Astrocyte (in vitro differentiated cells and primary cell): ENCODE measurements around the gene NR5A1. TPM values are rescaled to one million over a fixed set of nuclear protein-coding genes. Genes with fewer than 3 reads are reported as not detected.

Experiments used
- DNase-seq: peaks from one replicate; pipeline ENCODE4 v3.0.0-alpha.2; 2010; ENCODE audit warnings: low read depth
- FAIRE-seq: peaks from 2 replicates; lab custom pipeline; 2011; peaks lifted over from hg19 to GRCh38; lab: Jason Lieb, UNC
- H2AFZ ChIP-seq: 2 replicates; pipeline ENCODE4 v1.6.0; 2012; ENCODE audit warnings: low read depth, low read length, inconsistent platforms
- H3K27ac ChIP-seq: 2 replicates; pipeline ENCODE4 v1.5.1; 2011; ENCODE audit warnings: low read depth, low read length, inconsistent platforms
- H3K27me3 ChIP-seq: 2 replicates; pipeline ENCODE4 v1.6.0; 2011; ENCODE audit warnings: low read length, inconsistent platforms; ENCODE audit not compliant: insufficient read depth
- H3K36me3 ChIP-seq: 2 replicates; pipeline ENCODE4 v1.5.1; 2011; ENCODE audit warnings: low read length, inconsistent platforms; ENCODE audit not compliant: insufficient read depth
- H3K4me1 ChIP-seq: 2 replicates; pipeline ENCODE4 v1.5.1; 2011; ENCODE audit warnings: low read length, inconsistent platforms; ENCODE audit not compliant: insufficient read depth
- H3K4me2 ChIP-seq: 2 replicates; pipeline ENCODE4 v1.6.0; 2012; ENCODE audit warnings: low read length, inconsistent platforms
- H3K4me3 ChIP-seq: 2 replicates; pipeline ENCODE4 v1.5.1; 2011; ENCODE audit warnings: low read depth, mild to moderate bottlenecking, low read length, inconsistent platforms; ENCODE audit not compliant: insufficient read depth
- H3K79me2 ChIP-seq: 2 replicates; pipeline ENCODE4 v1.6.0; 2012; ENCODE audit warnings: mild to moderate bottlenecking, low read length, inconsistent platforms; ENCODE audit not compliant: insufficient read depth
- H3K9ac ChIP-seq: 2 replicates; pipeline ENCODE4 v1.6.0; 2012; ENCODE audit warnings: mild to moderate bottlenecking, low read length, inconsistent platforms
- H3K9me3 ChIP-seq: 2 replicates; pipeline ENCODE4 v1.5.1; 2012; ENCODE audit warnings: low read depth, mild to moderate bottlenecking, low read length, inconsistent platforms; ENCODE audit not compliant: insufficient read depth
- H4K20me1 ChIP-seq: 2 replicates; pipeline ENCODE4 v1.6.0; 2012; ENCODE audit warnings: low read length, inconsistent platforms; ENCODE audit not compliant: insufficient read depth
- H3K27ac Mint-ChIP-seq: one replicate; pipeline ENCODE4 v1.8.0; 2021; ENCODE audit warnings: mild to moderate bottlenecking, mixed read lengths; ENCODE audit not compliant: unreplicated experiment
- H3K27me3 Mint-ChIP-seq: one replicate; pipeline ENCODE4 v1.8.0; 2021; ENCODE audit warnings: low read depth, mixed read lengths; ENCODE audit not compliant: unreplicated experiment
- H3K36me3 Mint-ChIP-seq: one replicate; pipeline ENCODE4 v1.8.0; 2021; ENCODE audit warnings: low read depth, mixed read lengths; ENCODE audit not compliant: unreplicated experiment
- H3K4me1 Mint-ChIP-seq: one replicate; pipeline ENCODE4 v1.8.0; 2021; ENCODE audit warnings: low read depth, mixed read lengths; ENCODE audit not compliant: unreplicated experiment
- H3K4me3 Mint-ChIP-seq: one replicate; pipeline ENCODE4 v1.8.0; 2021; ENCODE audit warnings: mild to moderate bottlenecking, moderate library complexity, mixed read lengths; ENCODE audit not compliant: unreplicated experiment
- H3K9me3 Mint-ChIP-seq: one replicate; pipeline ENCODE4 v1.8.0; 2021; ENCODE audit warnings: mild to moderate bottlenecking, mixed read lengths; ENCODE audit not compliant: unreplicated experiment
- CTCF ChIP-seq: IDR thresholded peaks from 2 replicates; pipeline ENCODE4 v1.5.1; 2011; ENCODE audit warnings: low read depth, mild to moderate bottlenecking, inconsistent platforms, low read length, moderate library complexity; ENCODE audit not compliant: insufficient read depth
- EZH2 ChIP-seq: IDR thresholded peaks from 2 replicates; pipeline ENCODE4 v1.6.1; 2012; ENCODE audit warnings: mild to moderate bottlenecking, low read length, inconsistent platforms; ENCODE audit not compliant: insufficient read depth
- total RNA-seq: library from RNA; stranded (reverse); gene quantifications from 2 replicates; pipeline ENCODE4 v1.2.1, GENCODE V29; 2021

The NR5A1 gene
- total RNA-seq, 1 donor from 2014 or later = not detected

- no peaks in the 10 kb centered on the region for H3K36me3 Mint-ChIP-seq
- no peak overlapping the region for H3K9ac ChIP-seq
- no peaks in the 10 kb centered on the region for H4K20me1 ChIP-seq
- H3K27me3 ChIP-seq = peaks cover 7% of the 10 kb centered on the region
- no peaks in the 10 kb centered on the region for H3K9me3 ChIP-seq
- H3K9me3 Mint-ChIP-seq = peaks cover 3% of the 10 kb centered on the region
- H3K27me3 Mint-ChIP-seq = peaks cover 36% of the 10 kb centered on the region
- FAIRE-seq (no peak), DNase-seq (no peak)
- H3K4me3 Mint-ChIP-seq = no peak overlapping the region
- H3K4me1 Mint-ChIP-seq = no peaks in the 10 kb centered on the region
- H3K4me2 ChIP-seq = no peak overlapping the region
- no peak overlapping the region for H3K27ac ChIP-seq
- no peak overlapping the region for H2AFZ ChIP-seq
- H3K4me1 ChIP-seq = no peaks in the 10 kb centered on the region
- H3K79me2 ChIP-seq = no peaks in the 10 kb centered on the region
- H3K36me3 ChIP-seq = no peaks in the 10 kb centered on the region
- TF ChIP-seq EZH2 (no peak), CTCF (no peak)
- no peak overlapping the region for H3K4me3 ChIP-seq
- H3K27ac Mint-ChIP-seq = no peak overlapping the region
These were observed 41.5 kb downstream of the NR5A1 start for GRCh38 chr9:124465736-124466135.

GRCh38 chr9:124462739-124463138 lies 44.5 kb downstream of the NR5A1 start:
- no peaks in the 10 kb centered on the region for H3K4me1 ChIP-seq
- H3K4me3 ChIP-seq = no peak overlapping the region
- Mint-ChIP-seq H3K27ac (no peak overlapping the region), H3K4me1 (no peaks in the 10 kb centered on the region), H3K4me3 (no peak overlapping the region), H3K27me3 (peaks cover 31% of the 10 kb centered on the region), H3K36me3 (no peaks in the 10 kb centered on the region), H3K9me3 (peaks cover 3% of the 10 kb centered on the region)
- no peaks in the 10 kb centered on the region for H4K20me1 ChIP-seq
- DNase-seq (no peak), FAIRE-seq (no peak)
- H3K36me3 ChIP-seq = no peaks in the 10 kb centered on the region
- no peaks in the 10 kb centered on the region for H3K9me3 ChIP-seq
- no peak overlapping the region for H3K4me2 ChIP-seq
- H3K9ac ChIP-seq = no peak overlapping the region
- no peak for TF ChIP-seq CTCF
- no peak for TF ChIP-seq EZH2
- no peak overlapping the region for H3K27ac ChIP-seq
- no peak overlapping the region for H2AFZ ChIP-seq
- peaks cover 7% of the 10 kb centered on the region for H3K27me3 ChIP-seq
- H3K79me2 ChIP-seq = no peaks in the 10 kb centered on the region

GRCh38 chr9:124458441-124458840 lies 48.8 kb downstream of the NR5A1 start:
- no peak overlapping the region for H3K4me3 ChIP-seq
- DNase-seq (no peak), FAIRE-seq (no peak)
- H3K9me3 ChIP-seq = no peaks in the 10 kb centered on the region
- peaks cover 2% of the 10 kb centered on the region for H3K9me3 Mint-ChIP-seq
- H3K4me1 ChIP-seq = no peaks in the 10 kb centered on the region
- no peaks in the 10 kb centered on the region for H3K36me3 ChIP-seq
- no peaks in the 10 kb centered on the region for H4K20me1 ChIP-seq
- peaks cover 9% of the 10 kb centered on the region for H3K27me3 ChIP-seq
- no peak overlapping the region for H3K27ac ChIP-seq
- H2AFZ ChIP-seq = no peak overlapping the region
- TF ChIP-seq CTCF (no peak), EZH2 (no peak)
- no peaks in the 10 kb centered on the region for H3K36me3 Mint-ChIP-seq
- H3K27me3 Mint-ChIP-seq = peaks cover 33% of the 10 kb centered on the region
- H3K4me1 Mint-ChIP-seq = no peaks in the 10 kb centered on the region
- H3K4me3 Mint-ChIP-seq = no peak overlapping the region
- no peak overlapping the region for H3K9ac ChIP-seq
- no peak overlapping the region for H3K4me2 ChIP-seq
- no peaks in the 10 kb centered on the region for H3K79me2 ChIP-seq
- no peak overlapping the region for H3K27ac Mint-ChIP-seq
